G401 (cell line): ENCODE measurements around the gene IZUMO3. TPM values are rescaled to one million over a fixed set of nuclear protein-coding genes. Genes with fewer than 3 reads are reported as not detected.
"Not testable (repeated sequence)": the region's sequence is repeated elsewhere in the genome, so short reads cannot be mapped to it uniquely, and the experiment has no call there.

Source experiments
- DNase-seq: peaks from one replicate; pipeline ENCODE4 v3.0.0-alpha.2; 2015; ENCODE audit warnings: low spot score
- in situ Hi-C: cut with HindIII; loops from 2 replicates; pipeline ENCODE4 v1.10.0; 2016; ENCODE audit warnings: low sequenced_read_pairs, mixed read lengths
- total RNA-seq: library from RNA; depleted of rRNA; stranded (reverse); fragments of >200 nt; shearing (Covaris generic); gene quantifications from 2 replicates; pipeline ENCODE4 v1.2.3, GENCODE V29; 2014; rRNA removed

Gene IZUMO3, protein sequence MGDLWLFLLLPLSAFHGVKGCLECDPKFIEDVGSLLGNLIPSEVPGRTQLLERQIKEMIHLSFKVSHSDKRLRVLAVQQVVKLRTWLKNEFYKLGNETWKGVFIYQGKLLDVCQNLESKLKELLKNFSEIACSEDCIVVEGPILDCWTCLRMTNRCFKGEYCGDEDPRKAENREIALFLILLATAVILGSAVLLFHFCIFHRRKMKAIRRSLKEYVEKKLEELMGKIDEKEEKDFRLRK
- not detected in 2 replicates for total RNA-seq

- in situ Hi-C loops: no loop called here
- no peak for DNase-seq
These were observed at the start of gene IZUMO3 for GRCh38 chr9:24545847-24546522. Gene IZUMO3, minus strand, starts transcription at chr9:24545897. Its CDS starts 248 bp downstream, at chr9:24545649.

DNA sequence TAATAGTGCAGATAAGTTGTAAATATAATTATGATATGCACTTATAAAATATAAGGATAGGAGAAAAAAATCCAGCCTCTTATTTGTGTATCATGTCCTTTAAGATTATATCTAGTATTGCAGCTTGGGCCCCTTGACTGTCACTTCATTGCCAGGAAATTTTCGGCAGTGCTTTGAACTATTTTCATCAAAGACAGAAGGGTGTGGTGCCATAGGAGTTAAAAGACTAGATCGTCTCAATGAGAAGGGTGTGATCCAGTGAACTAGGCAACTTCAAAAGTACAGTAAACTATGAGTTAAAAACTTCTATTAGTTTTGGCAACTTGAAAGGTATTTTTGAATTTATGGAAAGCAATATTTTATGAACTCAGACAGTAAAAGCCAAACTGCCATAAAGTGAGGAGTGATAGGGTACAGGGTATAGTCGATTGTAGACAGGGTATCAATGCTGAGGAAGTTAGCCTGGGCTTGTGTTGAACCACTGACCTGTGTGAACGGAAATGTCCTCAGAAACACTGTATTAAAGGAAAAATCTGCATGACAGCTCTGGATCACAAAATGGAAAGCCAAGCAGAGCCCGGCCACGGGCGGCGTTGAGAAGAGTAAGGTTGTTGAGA lies 48.6 kb upstream of the IZUMO3 start:
- in situ Hi-C loops: no loop called here
- DNase-seq: no peak

DNA sequence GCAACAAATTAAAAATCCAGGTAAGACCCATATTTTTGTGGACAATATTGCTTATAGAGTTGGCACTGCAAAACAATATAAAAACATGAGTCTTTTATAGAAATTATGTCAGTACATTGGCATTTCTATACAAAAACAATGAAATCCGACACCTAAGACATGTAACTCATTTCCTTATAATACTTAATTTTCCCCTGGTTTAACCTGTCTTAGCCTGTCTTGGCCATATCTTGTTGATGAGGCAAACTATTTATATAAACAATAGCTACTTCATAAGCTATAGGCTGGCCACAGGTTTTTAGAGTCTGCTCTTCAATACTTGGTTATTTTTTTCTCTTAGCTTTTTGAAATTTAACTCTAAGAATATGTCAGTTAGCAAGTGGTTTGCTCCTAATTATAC lies 44.7 kb upstream of the IZUMO3 start:
- in situ Hi-C loops: no loop called here
- DNase-seq: no peak

- no peak for DNase-seq
- in situ Hi-C loops: no loop called here
These were observed 42.2 kb upstream of the IZUMO3 start for GRCh38 chr9:24587883-24588282.

DNA sequence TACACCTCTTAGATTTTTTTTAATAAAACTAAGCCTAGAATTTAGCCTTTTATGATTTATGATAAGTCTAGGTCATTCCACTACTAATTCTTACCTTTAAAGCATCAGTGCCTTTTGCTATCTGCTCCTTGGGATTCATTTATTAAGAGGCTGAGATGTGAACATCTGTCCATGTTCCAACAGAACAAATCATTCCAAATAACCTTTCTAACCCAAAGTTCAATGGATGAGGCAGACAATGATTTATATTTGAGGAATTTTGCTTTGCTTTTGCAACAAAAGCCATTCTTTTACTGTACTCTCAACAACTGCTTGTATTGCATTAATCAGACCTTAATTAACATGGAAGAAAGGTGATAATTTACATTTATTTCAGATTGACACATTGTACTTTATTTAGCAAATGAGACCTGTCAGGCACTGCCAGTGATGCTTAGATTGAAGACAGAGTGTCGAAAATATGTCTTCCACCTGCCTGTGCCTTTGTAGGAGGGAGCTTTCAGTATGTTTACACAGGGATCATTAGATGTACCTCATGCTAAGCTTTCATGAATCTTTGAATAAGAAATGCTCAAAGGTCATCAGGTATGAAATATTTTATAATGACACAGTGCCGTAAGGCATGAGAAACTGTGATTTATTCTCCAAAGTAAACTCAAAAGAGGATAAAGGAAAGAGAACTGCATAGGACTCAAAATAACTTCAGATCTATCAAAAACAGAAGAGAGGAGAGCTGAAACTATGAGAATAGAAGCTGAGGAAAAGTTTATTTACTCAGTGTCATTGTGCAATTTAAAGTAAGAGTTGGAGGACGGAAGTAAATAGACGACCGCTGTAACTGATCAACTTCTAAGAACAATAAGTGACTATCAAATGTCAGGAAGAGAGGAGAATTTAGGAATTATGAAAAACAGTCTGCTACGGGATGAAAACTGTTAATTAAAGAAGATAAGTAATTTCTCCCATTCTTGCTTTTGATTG lies 36.7 kb upstream of the IZUMO3 start:
- in situ Hi-C loops: no loop called here
- no peak for DNase-seq

DNA sequence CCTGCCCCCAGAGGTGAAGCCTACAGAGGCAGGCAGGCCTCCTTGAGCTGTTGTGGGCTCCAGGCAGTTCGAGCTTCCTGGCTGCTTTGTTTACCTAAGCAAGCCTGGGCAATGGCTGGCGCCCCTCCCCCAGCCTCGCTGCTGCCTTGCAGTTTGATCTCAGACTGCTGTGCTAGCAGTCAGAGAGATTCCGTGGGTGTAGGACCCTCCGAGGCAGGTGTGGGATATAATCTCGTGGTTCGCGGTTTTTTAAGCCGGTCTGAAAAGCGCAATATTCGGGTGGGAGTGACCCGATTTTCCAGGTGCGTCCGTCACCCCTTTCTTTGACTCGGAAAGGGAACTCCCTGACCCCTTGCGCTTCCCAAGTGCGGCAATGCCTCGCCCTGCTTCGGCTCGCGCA lies 34.3 kb upstream of the IZUMO3 start:
- DNase-seq, in situ Hi-C loops: not testable (repeated sequence)

DNA sequence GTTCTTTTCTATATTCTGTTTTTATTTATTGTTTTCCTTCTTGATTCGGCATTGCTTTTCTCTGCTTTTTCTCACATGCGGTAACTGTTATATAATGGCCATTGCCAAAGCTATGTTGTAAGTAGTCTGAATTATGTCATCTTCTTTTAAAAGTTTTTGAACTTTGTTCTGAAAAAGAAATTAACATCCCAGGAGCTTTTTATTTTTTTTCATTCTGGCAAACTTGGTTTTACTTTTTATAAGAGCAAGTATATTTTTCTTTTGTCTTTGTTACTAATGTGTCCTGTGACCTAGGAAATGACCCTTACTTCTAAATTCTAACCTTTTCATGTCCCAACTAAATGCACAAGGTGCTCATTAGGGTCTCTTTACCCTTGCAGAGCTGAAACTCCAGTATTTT lies 26.7 kb upstream of the IZUMO3 start:
- no peak for DNase-seq
- in situ Hi-C loops: no loop called here

- in situ Hi-C loops: no loop called here
- no peak for DNase-seq
These were observed 16.3 kb upstream of the IZUMO3 start for GRCh38 chr9:24561957-24562356.

- DNase-seq: no peak
- in situ Hi-C loops: no loop called here
These were observed 7.5 kb upstream of the IZUMO3 start for GRCh38 chr9:24553183-24553552.

DNA sequence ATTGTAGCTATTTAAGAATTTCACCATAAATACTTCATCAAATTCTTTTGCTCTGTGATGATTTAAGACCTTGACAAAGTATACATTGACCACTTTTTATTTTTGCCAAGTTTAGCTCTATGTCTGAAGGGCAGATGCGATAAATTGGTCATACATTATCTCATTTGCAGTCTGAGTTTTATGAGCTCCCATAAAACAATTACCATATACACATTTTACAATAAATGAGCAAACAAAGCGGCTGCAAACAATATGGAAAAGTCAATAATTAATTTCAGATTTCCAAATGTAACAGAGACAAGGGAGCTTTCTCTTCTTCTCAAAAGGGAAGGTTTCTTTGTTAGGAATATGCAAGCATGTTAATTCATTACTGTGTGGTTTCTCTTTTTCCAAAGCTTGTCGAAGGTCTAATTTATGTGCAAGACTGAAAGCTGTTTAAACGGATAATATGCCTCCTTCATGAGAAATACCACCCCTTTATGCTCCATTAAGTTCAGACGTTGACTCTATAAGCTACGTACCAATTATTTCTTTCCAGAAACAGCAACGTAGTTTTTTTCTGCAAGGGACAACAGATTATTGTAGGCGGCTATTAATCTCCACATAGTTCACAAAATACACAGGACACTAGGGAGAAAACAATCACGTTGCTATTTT lies 7.0 kb upstream of the IZUMO3 start:
- in situ Hi-C loops: no loop called here
- DNase-seq: no peak

DNA sequence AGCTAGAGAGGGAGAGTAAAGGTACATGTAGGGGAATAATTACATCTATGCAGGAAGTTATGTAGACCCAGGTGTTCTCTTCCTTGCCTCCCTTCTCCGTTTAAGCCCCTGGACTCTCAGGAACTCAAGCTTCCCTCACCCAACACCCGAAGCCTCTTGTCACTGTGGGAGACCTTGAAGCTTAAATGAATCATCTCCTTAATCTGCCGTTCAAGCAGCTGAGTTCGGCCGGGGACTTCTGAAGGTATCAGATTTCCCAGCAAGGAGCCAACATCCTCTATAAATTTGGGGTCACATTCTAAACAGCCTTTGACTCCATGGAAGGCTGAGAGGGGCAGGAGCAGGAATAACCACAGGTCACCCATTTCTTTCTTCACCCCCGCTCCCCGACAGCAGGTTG lies 412 bp downstream of the IZUMO3 start:
- no peak for DNase-seq
- in situ Hi-C loops: no loop called here

DNA sequence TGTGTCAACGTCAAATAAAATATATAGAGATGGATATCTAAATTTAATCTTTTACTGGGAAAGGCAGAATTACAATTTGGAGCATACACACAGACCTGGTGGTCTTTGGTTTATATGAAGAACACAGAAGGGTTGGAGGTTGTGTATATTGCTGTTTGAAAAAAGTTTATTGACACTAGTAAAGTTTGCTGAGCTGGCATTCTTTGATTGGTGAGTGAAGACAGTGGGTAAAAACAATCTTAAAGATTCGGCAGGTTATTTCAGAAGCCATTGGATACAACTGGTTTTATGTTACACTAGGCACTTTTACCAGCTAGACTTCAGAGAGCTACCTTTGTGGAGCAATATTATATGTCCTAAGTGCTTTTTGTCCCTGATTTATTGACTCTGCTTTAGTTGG lies 27.2 kb downstream of the IZUMO3 start:
- in situ Hi-C loops: no loop called here
- no peak for DNase-seq

GRCh38 chr9:24516463-24516862 lies 29.2 kb downstream of the IZUMO3 start:
- DNase-seq: no peak
- in situ Hi-C loops: no loop called here

GRCh38 chr9:24509850-24510249 lies 35.8 kb downstream of the IZUMO3 start:
- in situ Hi-C loops: no loop called here
- DNase-seq: no peak

- no peak for DNase-seq
- in situ Hi-C loops: no loop called here
These were observed 41.2 kb downstream of the IZUMO3 start for GRCh38 chr9:24504521-24504920.

DNA sequence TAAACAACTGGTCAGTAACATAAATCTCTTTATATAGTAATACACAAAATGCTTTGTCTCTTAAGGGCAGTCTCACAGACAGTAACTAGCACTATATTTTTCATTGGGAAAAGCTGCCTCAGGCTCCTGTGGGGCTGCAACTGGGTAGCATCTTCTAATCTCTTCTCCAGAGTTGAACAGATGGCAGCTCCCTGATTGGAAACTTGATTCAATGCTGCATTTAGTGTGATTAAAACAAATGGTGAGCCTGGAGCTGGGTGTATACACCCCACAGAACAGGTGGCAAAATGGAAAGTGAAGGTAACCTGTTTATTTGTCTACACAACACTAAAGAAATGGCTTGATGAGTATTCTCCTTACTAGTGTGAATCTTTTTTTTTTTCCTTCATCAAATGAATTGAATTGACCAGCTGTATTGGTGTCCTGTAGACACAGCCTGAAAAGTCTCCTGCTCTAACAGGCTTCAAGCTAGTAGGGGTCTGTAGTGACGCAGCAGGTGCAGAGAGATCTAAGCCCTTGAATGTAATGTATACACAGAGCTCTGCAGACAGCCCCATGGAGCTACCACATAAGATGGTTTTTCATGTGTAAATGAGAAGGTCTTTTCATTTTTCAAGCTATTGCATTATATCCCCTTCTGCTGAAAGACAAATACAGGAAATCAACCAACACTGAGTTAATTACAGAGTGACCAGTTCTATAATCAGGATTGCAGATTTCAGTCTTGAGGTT lies 43.3 kb downstream of the IZUMO3 start:
- in situ Hi-C loops: no loop called here

DNA sequence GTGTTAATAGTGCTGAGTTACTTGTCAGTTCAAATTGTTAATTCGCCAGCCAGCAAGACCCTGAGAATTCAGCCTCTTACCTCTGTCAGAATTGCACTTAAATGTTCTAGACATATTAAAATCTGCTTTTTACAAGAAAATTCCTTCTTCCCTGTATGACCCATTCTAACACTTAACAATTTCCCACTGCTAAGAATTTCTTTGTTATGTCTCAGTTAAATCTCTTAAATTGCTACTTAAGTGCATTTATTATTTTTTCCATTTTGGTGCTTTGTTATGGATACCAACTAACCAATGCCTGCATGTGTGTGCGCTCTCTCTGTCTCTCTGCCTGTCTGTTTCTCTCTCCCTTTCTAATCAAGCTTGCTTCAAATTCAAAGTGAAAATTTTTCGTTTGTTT lies 44.9 kb downstream of the IZUMO3 start:
- DNase-seq: no peak
- in situ Hi-C loops: no loop called here

More for the DNA sequence above, 43.3 kb downstream of the IZUMO3 start:
- DNase-seq: no peak

DNA sequence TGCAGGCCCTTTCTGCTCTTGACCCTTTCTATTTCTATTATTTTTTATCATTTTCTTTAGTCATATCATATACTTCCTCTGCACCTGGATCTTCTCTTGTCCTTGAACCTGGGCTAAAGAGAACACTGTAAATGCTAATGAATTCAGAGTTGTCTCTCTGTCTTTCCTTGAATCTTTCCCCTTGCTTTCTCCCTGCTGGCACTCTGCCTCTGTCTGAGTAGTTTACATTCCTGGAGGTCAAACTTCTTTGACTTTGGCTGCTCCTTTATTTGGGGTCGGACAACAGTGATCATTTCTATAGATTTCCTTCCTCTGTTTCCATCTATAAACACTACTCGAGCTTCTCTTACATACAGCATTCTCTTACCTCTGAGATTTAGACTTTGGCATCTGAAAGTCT lies 47.1 kb downstream of the IZUMO3 start:
- in situ Hi-C loops: no loop called here
- no peak for DNase-seq
